ENCODE measurements around the gene GALNT18. TPM values are rescaled to one million over a fixed set of nuclear protein-coding genes. Genes with fewer than 3 reads are reported as not detected.

Gene GALNT18
- total RNA-seq, 3 donors from 2014 or later = 14.7 to 25.9 (median 16.4) TPM

DNA sequence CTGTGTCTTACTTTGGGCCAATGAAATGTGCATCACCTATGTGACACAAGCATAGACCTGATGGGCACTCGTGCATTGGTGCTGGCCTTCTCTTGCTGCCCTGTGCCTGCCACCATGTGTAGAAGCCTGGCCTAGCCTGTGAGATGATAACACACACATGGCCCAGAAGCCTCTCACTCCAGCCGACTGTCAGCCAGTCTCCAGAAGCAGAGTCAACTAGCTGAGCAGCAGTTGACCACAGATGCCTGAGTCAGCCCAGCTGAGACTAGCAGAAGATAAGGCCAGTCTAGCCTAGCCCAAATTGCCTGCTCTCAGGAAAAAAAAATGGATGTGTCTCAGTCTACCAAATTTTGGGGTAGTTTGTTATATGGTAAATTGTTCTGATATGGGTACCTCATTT lies 314.9 kb downstream of the GALNT18 start:
- DNase-seq (ENCODE audit: low spot score in 2 of 2) = no peak
- intact Hi-C loops (cut with DNase I; ENCODE audit: low total_unique reads) = no loop called here
- Histone ChIP-seq H3K27ac (no peak overlapping the region), H3K4me1 (no peaks in the 10 kb centered on the region), H3K9me3 (no peaks in the 10 kb centered on the region), H3K4me3 (no peak overlapping the region), H3K27me3 (no peaks in the 10 kb centered on the region), H3K36me3 (no peaks in the 10 kb centered on the region)
- TF ChIP-seq POLR2AphosphoS5 (IDR thresholded peaks at IDR 0.05) (no peak), POLR2A (IDR thresholded peaks at IDR 0.05) (no peak)
- TF ChIP-seq, protein P1, sequence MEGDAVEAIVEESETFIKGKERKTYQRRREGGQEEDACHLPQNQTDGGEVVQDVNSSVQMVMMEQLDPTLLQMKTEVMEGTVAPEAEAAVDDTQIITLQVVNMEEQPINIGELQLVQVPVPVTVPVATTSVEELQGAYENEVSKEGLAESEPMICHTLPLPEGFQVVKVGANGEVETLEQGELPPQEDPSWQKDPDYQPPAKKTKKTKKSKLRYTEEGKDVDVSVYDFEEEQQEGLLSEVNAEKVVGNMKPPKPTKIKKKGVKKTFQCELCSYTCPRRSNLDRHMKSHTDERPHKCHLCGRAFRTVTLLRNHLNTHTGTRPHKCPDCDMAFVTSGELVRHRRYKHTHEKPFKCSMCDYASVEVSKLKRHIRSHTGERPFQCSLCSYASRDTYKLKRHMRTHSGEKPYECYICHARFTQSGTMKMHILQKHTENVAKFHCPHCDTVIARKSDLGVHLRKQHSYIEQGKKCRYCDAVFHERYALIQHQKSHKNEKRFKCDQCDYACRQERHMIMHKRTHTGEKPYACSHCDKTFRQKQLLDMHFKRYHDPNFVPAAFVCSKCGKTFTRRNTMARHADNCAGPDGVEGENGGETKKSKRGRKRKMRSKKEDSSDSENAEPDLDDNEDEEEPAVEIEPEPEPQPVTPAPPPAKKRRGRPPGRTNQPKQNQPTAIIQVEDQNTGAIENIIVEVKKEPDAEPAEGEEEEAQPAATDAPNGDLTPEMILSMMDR (IDR thresholded peaks at IDR 0.05) = no peak

DNA sequence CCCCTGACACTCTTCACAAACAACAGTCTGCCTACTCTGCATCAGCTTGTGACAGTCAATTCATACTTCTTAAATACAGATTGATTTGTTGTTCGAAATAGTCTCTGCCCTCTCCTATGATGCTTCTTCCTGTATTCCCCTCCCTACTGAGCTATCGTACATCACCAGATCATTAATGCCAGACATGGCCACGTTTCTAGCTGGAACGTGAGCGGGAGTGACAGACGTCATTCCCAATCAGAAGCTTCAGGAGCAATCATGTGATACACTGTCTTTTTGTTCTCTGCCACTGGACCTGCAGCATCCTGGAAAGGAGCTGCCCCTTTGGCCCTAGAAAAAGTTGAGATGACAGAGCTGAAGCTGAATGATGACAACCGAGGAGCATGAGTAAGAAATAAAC lies 317.3 kb downstream of the GALNT18 start:
- DNase-seq (ENCODE audit: low spot score in 2 of 2) = no peak
- Histone ChIP-seq H3K27ac (no peak overlapping the region), H3K36me3 (no peaks in the 10 kb centered on the region), H3K4me1 (no peaks in the 10 kb centered on the region), H3K9me3 (no peaks in the 10 kb centered on the region), H3K27me3 (no peaks in the 10 kb centered on the region), H3K4me3 (no peak overlapping the region)
- TF ChIP-seq POLR2A (IDR thresholded peaks at IDR 0.05) = no peak
- TF ChIP-seq, protein P1 (IDR thresholded peaks at IDR 0.05) = no peak
- no peak for TF ChIP-seq POLR2AphosphoS5 (IDR thresholded peaks at IDR 0.05)
- intact Hi-C loops (cut with DNase I; ENCODE audit: low total_unique reads) = no loop called here

DNA sequence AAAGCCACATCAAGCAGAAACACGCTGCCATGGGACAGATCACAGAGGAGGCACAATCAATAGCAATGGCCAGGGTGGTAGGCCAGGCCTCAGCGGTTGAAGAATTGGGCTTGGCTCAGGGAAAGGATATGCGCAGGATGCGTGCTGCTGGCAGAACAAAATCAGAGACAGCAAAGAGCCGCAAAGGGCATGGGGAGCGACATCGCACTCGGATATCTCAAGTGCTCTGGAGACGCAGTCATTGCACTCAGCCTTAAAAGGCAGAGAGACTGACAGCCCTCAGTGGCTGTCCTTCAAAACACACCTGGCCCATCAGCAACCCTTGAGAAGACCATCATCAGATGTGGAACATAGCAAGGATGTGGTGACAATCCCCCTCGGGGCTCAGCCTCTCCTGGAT lies 319.2 kb downstream of the GALNT18 start:
- H3K9me3 ChIP-seq = no peaks in the 10 kb centered on the region
- H3K4me3 ChIP-seq = no peak overlapping the region
- TF ChIP-seq, protein P1 (IDR thresholded peaks at IDR 0.05) = no peak
- TF ChIP-seq POLR2AphosphoS5 (IDR thresholded peaks at IDR 0.05) (no peak), POLR2A (IDR thresholded peaks at IDR 0.05) (no peak)
- H3K27me3 ChIP-seq = no peaks in the 10 kb centered on the region
- intact Hi-C loops (cut with DNase I; ENCODE audit: low total_unique reads) = no loop called here
- no peaks in the 10 kb centered on the region for H3K36me3 ChIP-seq
- DNase-seq (ENCODE audit: low spot score in 2 of 2) = no peak
- H3K27ac ChIP-seq = no peak overlapping the region
- H3K4me1 ChIP-seq = no peaks in the 10 kb centered on the region

DNA sequence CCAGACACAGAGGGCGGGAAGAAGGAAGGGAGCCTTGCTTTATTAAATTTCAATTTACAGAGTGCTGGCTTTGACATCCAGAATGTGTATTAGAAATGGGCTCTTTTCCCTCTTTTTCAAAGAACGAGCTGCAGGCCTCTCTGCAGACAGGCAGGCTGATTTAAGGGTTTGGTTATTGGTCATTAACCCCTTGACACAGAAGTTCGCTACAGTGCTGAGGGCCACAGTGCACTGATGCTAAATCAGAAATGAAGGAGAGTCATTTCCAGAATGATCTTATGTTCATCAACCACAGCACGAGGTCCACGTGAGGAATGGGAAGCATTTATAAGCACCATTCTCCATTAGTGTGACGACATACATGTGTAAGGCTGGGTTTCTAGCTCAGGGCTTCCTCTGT lies 320.6 kb downstream of the GALNT18 start:
- no peaks in the 10 kb centered on the region for H3K27me3 ChIP-seq
- no peak for DNase-seq (ENCODE audit: low spot score in 2 of 2)
- H3K9me3 ChIP-seq = no peaks in the 10 kb centered on the region
- intact Hi-C loops (cut with DNase I; ENCODE audit: low total_unique reads) = no loop called here
- H3K36me3 ChIP-seq = no peaks in the 10 kb centered on the region
- no peaks in the 10 kb centered on the region for H3K4me1 ChIP-seq
- no peak for TF ChIP-seq POLR2AphosphoS5 (IDR thresholded peaks at IDR 0.05)
- H3K27ac ChIP-seq = no peak overlapping the region
- no peak overlapping the region for H3K4me3 ChIP-seq

DNA sequence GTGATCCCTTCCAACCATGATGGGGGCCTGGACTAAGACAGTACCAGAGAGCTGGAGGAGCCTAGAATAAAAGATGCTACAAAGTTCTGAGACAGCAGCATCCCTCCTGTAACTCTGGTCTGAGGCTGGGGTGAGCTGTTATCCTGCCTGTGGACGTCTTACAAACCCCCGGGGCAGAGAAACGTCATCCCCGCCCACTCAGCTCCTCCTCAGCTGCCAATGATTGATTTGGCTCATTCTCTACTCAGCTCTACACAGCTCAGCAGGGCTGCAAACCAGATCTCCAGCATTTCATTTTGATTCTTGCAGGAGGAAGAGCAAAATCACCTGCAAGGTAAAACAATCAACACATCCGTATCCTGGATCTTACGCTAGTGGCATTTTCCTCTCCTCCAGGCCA lies 324.2 kb downstream of the GALNT18 start:
- H3K36me3 ChIP-seq = no peaks in the 10 kb centered on the region
- H3K4me3 ChIP-seq = no peak overlapping the region
- H3K9me3 ChIP-seq = no peaks in the 10 kb centered on the region
- no peaks in the 10 kb centered on the region for H3K27me3 ChIP-seq
- TF ChIP-seq POLR2AphosphoS5 (IDR thresholded peaks at IDR 0.05) = no peak
- intact Hi-C loops (cut with DNase I; ENCODE audit: low total_unique reads) = no loop called here
- no peak overlapping the region for H3K27ac ChIP-seq
- no peak for DNase-seq (ENCODE audit: low spot score in 2 of 2)
- no peaks in the 10 kb centered on the region for H3K4me1 ChIP-seq

DNA sequence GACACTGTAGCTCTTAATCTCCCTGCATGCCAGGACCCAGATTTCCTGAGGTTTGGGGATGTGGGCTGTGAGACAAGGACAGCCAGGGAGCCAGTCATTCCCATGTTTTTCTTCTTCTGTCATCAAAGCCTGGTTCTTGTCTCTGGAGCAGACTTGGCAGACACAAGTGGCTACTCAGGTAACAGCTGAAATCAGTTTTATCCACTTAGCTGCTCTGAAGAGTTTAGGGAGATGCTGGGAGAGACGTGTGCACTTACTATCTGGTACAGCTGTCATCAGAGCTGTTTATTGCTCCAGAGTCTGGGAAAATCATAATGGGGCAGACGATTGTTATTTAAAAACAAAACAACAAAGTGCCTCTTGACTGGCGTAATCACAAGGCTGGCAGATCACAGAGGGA lies 325.4 kb downstream of the GALNT18 start:
- no peak for DNase-seq (ENCODE audit: low spot score in 2 of 2)
- no peaks in the 10 kb centered on the region for H3K27me3 ChIP-seq
- H3K9me3 ChIP-seq = no peaks in the 10 kb centered on the region
- no peak overlapping the region for H3K27ac ChIP-seq
- intact Hi-C loops (cut with DNase I; ENCODE audit: low total_unique reads) = no loop called here
- TF ChIP-seq POLR2AphosphoS5 (IDR thresholded peaks at IDR 0.05) = no peak
- TF ChIP-seq, protein P1 (IDR thresholded peaks at IDR 0.05) = no peak
- TF ChIP-seq POLR2A (IDR thresholded peaks at IDR 0.05) = no peak
- H3K4me3 ChIP-seq = no peak overlapping the region
- no peaks in the 10 kb centered on the region for H3K36me3 ChIP-seq
- no peaks in the 10 kb centered on the region for H3K4me1 ChIP-seq

All from breast epithelium (tissue), 4 donors.